Endothelial cell (in vitro differentiated cells): ENCODE measurements around the gene DHX32. TPM values are rescaled to one million over a fixed set of nuclear protein-coding genes. Genes with fewer than 3 reads are reported as not detected.

Experiments used
- DNase-seq: peaks from one replicate; pipeline ENCODE4 v3.0.0; 2021; ENCODE audit warnings: low spot score
- H3K27ac Mint-ChIP-seq: one replicate; pipeline ENCODE4 v1.8.0; 2021; ENCODE audit warnings: mixed read lengths, inconsistent platforms; ENCODE audit not compliant: unreplicated experiment
- H3K27me3 Mint-ChIP-seq: one replicate; pipeline ENCODE4 v1.8.0; 2021; ENCODE audit warnings: mild to moderate bottlenecking, moderate library complexity, mixed read lengths, inconsistent platforms; ENCODE audit not compliant: unreplicated experiment
- H3K36me3 Mint-ChIP-seq: one replicate; pipeline ENCODE4 v1.8.0; 2021; ENCODE audit warnings: mild to moderate bottlenecking, low read depth, mixed read lengths, inconsistent platforms; ENCODE audit not compliant: unreplicated experiment
- H3K4me1 Mint-ChIP-seq: one replicate; pipeline ENCODE4 v1.8.0; 2021; ENCODE audit warnings: mild to moderate bottlenecking, mixed read lengths, inconsistent platforms; ENCODE audit not compliant: unreplicated experiment
- H3K4me3 Mint-ChIP-seq: one replicate; pipeline ENCODE4 v1.8.0; 2021; ENCODE audit warnings: mild to moderate bottlenecking, mixed read lengths, inconsistent platforms; ENCODE audit not compliant: unreplicated experiment
- H3K9me3 Mint-ChIP-seq: one replicate; pipeline ENCODE4 v1.8.0; 2021; ENCODE audit warnings: mixed read lengths, inconsistent platforms; ENCODE audit not compliant: unreplicated experiment
- total RNA-seq: library from RNA; stranded (reverse); fragmentation: NEBNext Ultra II Directional; extraction: Animal tissue kit (Norgen Biotek cat#: 25700); gene quantifications from one replicate; pipeline ENCODE4 v1.2.1, GENCODE V29; 2021; ENCODE audit not compliant: unreplicated experiment
- TF ChIP-seq, protein P1 (sequence below): fragments of 200-600 bp; sonication (generic); IDR thresholded peaks from one replicate; pipeline ENCODE4 v1.5.0; 2021; ENCODE audit warnings: antibody characterized with exemption; ENCODE audit not compliant: unreplicated experiment

DHX32 gene
- total RNA-seq, 1 donor from 2014 or later, result 54.0 TPM

DNA sequence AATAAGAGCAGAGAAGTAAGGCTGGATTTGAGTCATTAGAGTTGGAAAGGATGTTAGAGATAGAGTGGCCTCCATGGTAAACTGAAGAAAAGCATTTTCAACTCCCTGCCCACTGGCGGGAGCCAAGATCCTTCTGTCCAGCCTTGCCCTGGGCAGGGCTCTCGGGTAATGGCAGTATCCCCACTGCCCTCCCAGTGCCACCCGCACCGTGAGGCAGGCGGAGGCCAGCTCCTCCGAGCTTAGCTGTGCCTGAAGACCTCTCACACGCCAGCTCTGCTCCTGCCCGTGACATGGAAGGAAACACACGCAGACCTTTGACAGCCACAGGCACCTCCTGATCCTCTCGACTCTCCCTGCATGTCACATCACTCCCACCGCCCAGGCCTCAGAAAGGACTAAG lies 35.5 kb downstream of the DHX32 start:
- TF ChIP-seq, protein P1, sequence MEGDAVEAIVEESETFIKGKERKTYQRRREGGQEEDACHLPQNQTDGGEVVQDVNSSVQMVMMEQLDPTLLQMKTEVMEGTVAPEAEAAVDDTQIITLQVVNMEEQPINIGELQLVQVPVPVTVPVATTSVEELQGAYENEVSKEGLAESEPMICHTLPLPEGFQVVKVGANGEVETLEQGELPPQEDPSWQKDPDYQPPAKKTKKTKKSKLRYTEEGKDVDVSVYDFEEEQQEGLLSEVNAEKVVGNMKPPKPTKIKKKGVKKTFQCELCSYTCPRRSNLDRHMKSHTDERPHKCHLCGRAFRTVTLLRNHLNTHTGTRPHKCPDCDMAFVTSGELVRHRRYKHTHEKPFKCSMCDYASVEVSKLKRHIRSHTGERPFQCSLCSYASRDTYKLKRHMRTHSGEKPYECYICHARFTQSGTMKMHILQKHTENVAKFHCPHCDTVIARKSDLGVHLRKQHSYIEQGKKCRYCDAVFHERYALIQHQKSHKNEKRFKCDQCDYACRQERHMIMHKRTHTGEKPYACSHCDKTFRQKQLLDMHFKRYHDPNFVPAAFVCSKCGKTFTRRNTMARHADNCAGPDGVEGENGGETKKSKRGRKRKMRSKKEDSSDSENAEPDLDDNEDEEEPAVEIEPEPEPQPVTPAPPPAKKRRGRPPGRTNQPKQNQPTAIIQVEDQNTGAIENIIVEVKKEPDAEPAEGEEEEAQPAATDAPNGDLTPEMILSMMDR, result no peak
- Mint-ChIP-seq H3K9me3 (no peaks in the 10 kb centered on the region), H3K27me3 (no peaks in the 10 kb centered on the region), H3K4me3 (no peak overlapping the region), H3K27ac (no peak overlapping the region), H3K36me3 (peaks cover 49% of the 10 kb centered on the region), H3K4me1 (no peaks in the 10 kb centered on the region)
- DNase-seq, result no peak

DNA sequence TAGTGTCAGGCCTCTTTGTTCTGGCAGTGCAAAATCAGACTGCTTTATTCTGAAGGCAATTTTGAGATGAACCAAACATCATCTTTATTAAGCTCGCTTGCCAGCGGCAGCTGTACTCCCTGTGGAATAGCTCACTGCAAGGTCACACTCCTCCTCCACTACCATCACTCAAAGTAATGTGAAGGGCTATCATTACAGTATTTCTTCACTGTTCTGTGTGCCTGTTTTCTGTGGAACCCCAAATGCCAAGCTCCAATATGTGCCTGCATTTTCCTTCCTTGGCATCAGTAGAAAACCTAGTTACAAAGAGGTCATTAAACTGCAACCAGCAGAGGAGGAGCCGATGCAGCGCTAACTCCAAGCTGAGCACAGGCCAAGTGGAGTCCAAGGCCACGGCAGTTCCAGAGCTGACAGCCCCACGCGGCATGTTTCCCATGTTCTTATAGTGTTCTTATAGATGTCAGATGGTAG lies 36.3 kb downstream of the DHX32 start:
- TF ChIP-seq, protein P1, result no peak
- no peak for DNase-seq
- H3K27ac Mint-ChIP-seq, result no peak overlapping the region
- H3K9me3 Mint-ChIP-seq, result no peaks in the 10 kb centered on the region
- no peak overlapping the region for H3K4me3 Mint-ChIP-seq
- no peaks in the 10 kb centered on the region for H3K27me3 Mint-ChIP-seq
- H3K4me1 Mint-ChIP-seq, result no peaks in the 10 kb centered on the region
- peaks cover 53% of the 10 kb centered on the region for H3K36me3 Mint-ChIP-seq

DNA sequence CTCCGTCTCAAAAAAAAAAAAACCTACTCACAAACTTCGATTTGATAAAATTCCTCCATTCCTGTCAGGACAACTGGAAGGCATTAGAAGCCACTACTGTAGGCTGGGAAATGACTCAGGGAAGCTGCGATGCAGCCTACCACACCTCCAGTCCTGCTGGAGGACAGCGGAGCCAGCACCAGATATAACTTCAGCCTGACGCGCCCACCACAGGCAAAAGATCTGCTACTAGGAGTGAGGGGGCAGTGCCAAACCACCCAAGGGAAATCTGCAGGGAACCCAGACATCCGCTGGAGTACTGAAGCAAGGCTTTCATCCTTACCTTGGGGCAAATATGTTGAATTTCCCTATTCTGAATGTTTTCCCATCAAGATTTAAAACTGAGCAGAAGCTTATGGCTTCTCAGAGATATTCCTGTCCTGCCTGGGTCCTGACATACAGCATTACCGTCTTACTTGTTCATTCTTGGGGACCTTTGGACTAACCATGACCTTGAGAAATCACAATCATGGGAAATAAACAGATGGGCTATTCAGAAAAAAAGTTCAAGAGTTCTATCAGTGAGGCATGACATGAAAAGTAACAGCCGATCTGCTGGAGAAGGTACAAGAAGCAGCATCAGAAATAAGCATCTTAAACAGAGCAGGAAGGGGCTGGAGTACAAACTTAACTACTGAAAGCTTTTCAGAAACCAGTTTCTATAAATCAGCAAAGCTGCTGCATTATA lies 37.3 kb downstream of the DHX32 start:
- H3K36me3 Mint-ChIP-seq, result peaks cover 53% of the 10 kb centered on the region
- no peak overlapping the region for H3K27ac Mint-ChIP-seq
- H3K9me3 Mint-ChIP-seq, result no peaks in the 10 kb centered on the region
- no peak overlapping the region for H3K4me3 Mint-ChIP-seq
- TF ChIP-seq, protein P1, result no peak
- H3K27me3 Mint-ChIP-seq, result peaks cover 2% of the 10 kb centered on the region
- no peaks in the 10 kb centered on the region for H3K4me1 Mint-ChIP-seq
- DNase-seq, result no peak

DNA sequence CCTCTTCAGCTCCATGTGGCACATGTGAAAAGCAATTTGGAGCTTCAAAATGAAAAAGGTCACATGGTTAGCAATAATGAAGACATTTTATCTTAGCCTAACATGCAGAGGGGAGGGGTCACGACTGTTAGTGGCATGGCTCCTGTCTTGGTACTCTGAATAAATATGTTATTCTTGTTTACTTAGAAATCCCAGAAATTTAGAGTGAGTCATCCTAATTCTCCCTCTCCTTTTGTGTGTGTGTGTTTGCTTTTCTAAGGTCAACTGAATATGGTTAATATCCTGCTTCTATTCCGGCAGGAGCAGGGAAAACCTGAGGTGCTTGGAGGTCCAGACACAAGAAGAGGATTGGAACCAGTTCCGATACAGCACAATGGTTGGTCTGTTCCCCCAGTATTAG lies 40.1 kb downstream of the DHX32 start:
- TF ChIP-seq, protein P1, result no peak
- DNase-seq, result no peak
- no peak overlapping the region for H3K4me3 Mint-ChIP-seq
- peaks cover 2% of the 10 kb centered on the region for H3K27me3 Mint-ChIP-seq
- no peaks in the 10 kb centered on the region for H3K4me1 Mint-ChIP-seq
- H3K9me3 Mint-ChIP-seq, result no peaks in the 10 kb centered on the region
- H3K36me3 Mint-ChIP-seq, result peaks cover 48% of the 10 kb centered on the region
- H3K27ac Mint-ChIP-seq, result no peak overlapping the region

DNA sequence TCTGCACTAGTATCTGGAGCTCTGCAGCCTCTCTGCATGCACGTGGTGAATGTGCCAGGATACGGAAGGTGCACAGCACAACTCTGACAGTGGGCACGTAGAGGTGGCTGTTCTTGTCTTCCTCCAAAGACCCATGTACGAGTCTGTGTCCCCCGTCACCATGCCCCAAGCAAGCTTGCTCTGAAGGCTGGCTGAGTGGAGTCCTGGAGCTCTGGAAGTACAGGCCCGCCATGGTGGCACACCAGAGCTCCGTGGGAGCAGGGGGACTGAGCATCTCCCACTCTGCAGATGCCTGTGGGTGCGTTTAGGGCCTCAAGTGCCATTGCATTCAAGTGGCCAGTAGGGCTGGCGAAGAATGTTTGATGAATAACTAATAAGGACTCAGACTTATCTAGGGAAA lies 40.7 kb downstream of the DHX32 start:
- peaks cover 2% of the 10 kb centered on the region for H3K27me3 Mint-ChIP-seq
- TF ChIP-seq, protein P1, result no peak
- DNase-seq, result no peak
- H3K4me3 Mint-ChIP-seq, result no peak overlapping the region
- no peaks in the 10 kb centered on the region for H3K9me3 Mint-ChIP-seq
- no peak overlapping the region for H3K27ac Mint-ChIP-seq
- peaks cover 48% of the 10 kb centered on the region for H3K36me3 Mint-ChIP-seq
- H3K4me1 Mint-ChIP-seq, result no peaks in the 10 kb centered on the region
